ENCODE measurements around the gene PRPF19. TPM values are rescaled to one million over a fixed set of nuclear protein-coding genes. Genes with fewer than 3 reads are reported as not detected.

Gene PRPF19
- total RNA-seq, 1 donor from 2014 or later = 96.3 TPM

- Mint-ChIP-seq H3K36me3 (peaks cover 19% of the 10 kb centered on the region), H3K4me1 (peaks cover 10% of the 10 kb centered on the region), H3K27ac (no peak overlapping the region), H3K9me3 (no peaks in the 10 kb centered on the region), H3K27me3 (ENCODE audit: low read depth) (no peaks in the 10 kb centered on the region), H3K4me3 (no peak overlapping the region)
- no peak for TF ChIP-seq CTCF (IDR thresholded peaks at IDR 0.05; ENCODE audit: unreplicated experiment)
- no peak for DNase-seq (ENCODE audit: low spot score in 2 of 2, unreplicated experiment in 2 of 2)
Observed at GRCh38 chr11:60929764-60930163, 23.4 kb upstream of the PRPF19 start.

GRCh38 chr11:60928563-60929001, 22.2 kb upstream of the PRPF19 start:
- Mint-ChIP-seq H3K9me3 (no peaks in the 10 kb centered on the region), H3K4me3 (no peak overlapping the region), H3K4me1 (peaks cover 10% of the 10 kb centered on the region), H3K27ac (no peak overlapping the region), H3K27me3 (ENCODE audit: low read depth) (no peaks in the 10 kb centered on the region), H3K36me3 (peaks cover 19% of the 10 kb centered on the region)
- DNase-seq (ENCODE audit: low spot score in 2 of 2, unreplicated experiment in 2 of 2) = no peak
- TF ChIP-seq CTCF (IDR thresholded peaks at IDR 0.05; ENCODE audit: unreplicated experiment) = no peak

- Mint-ChIP-seq H3K4me3 (no peak overlapping the region), H3K27ac (no peak overlapping the region), H3K9me3 (no peaks in the 10 kb centered on the region), H3K4me1 (peaks cover 12% of the 10 kb centered on the region), H3K27me3 (ENCODE audit: low read depth) (no peaks in the 10 kb centered on the region), H3K36me3 (peaks cover 19% of the 10 kb centered on the region)
- DNase-seq (ENCODE audit: low spot score in 2 of 2, unreplicated experiment in 2 of 2) = no peak
- TF ChIP-seq CTCF (IDR thresholded peaks at IDR 0.05; ENCODE audit: unreplicated experiment) = no peak
Observed at GRCh38 chr11:60927600-60927999, 21.2 kb upstream of the PRPF19 start.

GRCh38 chr11:60927061-60927592, 20.7 kb upstream of the PRPF19 start:
- H3K9me3 Mint-ChIP-seq = no peaks in the 10 kb centered on the region
- H3K27me3 Mint-ChIP-seq (ENCODE audit: low read depth) = no peaks in the 10 kb centered on the region
- no peak for DNase-seq (ENCODE audit: low spot score in 2 of 2, unreplicated experiment in 2 of 2)
- peaks cover 12% of the 10 kb centered on the region for H3K4me1 Mint-ChIP-seq
- no peak for TF ChIP-seq CTCF (IDR thresholded peaks at IDR 0.05; ENCODE audit: unreplicated experiment)
- peaks cover 21% of the 10 kb centered on the region for H3K36me3 Mint-ChIP-seq
- no peak overlapping the region for H3K27ac Mint-ChIP-seq
- H3K4me3 Mint-ChIP-seq = no peak overlapping the region

- no peak for DNase-seq (ENCODE audit: low spot score in 2 of 2, unreplicated experiment in 2 of 2)
- H3K36me3 Mint-ChIP-seq = peaks cover 24% of the 10 kb centered on the region
- H3K9me3 Mint-ChIP-seq = no peaks in the 10 kb centered on the region
- no peak overlapping the region for H3K27ac Mint-ChIP-seq
- H3K4me1 Mint-ChIP-seq = peaks cover 12% of the 10 kb centered on the region
- no peak for TF ChIP-seq CTCF (IDR thresholded peaks at IDR 0.05; ENCODE audit: unreplicated experiment)
- H3K27me3 Mint-ChIP-seq (ENCODE audit: low read depth) = no peaks in the 10 kb centered on the region
- no peak overlapping the region for H3K4me3 Mint-ChIP-seq
Observed at GRCh38 chr11:60926500-60926899, 20.1 kb upstream of the PRPF19 start.

GRCh38 chr11:60925868-60926267, 19.5 kb upstream of the PRPF19 start:
- H3K4me3 Mint-ChIP-seq = peak overlapping the region; percentile 80
- no peak overlapping the region for H3K27ac Mint-ChIP-seq
- H3K27me3 Mint-ChIP-seq (ENCODE audit: low read depth) = no peaks in the 10 kb centered on the region
- no peaks in the 10 kb centered on the region for H3K9me3 Mint-ChIP-seq
- no peak for TF ChIP-seq CTCF (IDR thresholded peaks at IDR 0.05; ENCODE audit: unreplicated experiment)
- DNase-seq (ENCODE audit: low spot score in 2 of 2, unreplicated experiment in 2 of 2) = no peak
- H3K36me3 Mint-ChIP-seq = peaks cover 25% of the 10 kb centered on the region
- H3K4me1 Mint-ChIP-seq = peaks cover 12% of the 10 kb centered on the region

Measured in mesothelial cell of epicardium (in vitro differentiated cells).